Measurements from ENCODE around the gene OPN1MW3. TPM values are rescaled to one million over a fixed set of nuclear protein-coding genes. Genes with fewer than 3 reads are reported as not detected.

OPN1MW3 gene
- total RNA-seq (2022; extraction: Qiagen RNA extraction) = not detected in 5 replicates

GRCh38 chrX:154257282-154257681 is at the start of gene OPN1MW3:
OPN1MW3 (plus strand) TSS chrX:154257582; CDS start chrX:154257620, 38 bp downstream.

GRCh38 chrX:154219456-154219855 is 37.9 kb upstream of the OPN1MW3 start, which contains the start of gene OPN1MW2:
OPN1MW2 (plus strand) TSS chrX:154219756; CDS start chrX:154219816, 60 bp downstream.

GRCh38 chrX:154294791-154295574 is 37.6 kb downstream of the OPN1MW3 start, which contains the start of gene TEX28:
TEX28 (minus strand) TSS chrX:154295124; CDS start chrX:154292117, 3,007 bp downstream.

GRCh38 chrX:154295664-154296310 is 38.4 kb downstream of the OPN1MW3 start, which contains the start of gene TKTL1:
TKTL1 (plus strand) TSS chrX:154295795; CDS start chrX:154295860, 65 bp downstream.

Other genes starting within 250 kb of the OPN1MW3 start
- 198 to 223 TPM (median 223 TPM) in 5 replicates for gene IRAK1, start 237.7 kb upstream of the OPN1MW3 start, total RNA-seq (2022; extraction: Qiagen RNA extraction)
- 17.2 to 21.6 TPM (median 19.6 TPM) in 5 replicates for gene MECP2, start 159.9 kb upstream of the OPN1MW3 start, total RNA-seq (2022; extraction: Qiagen RNA extraction)
- gene OPN1LW, start 113.3 kb upstream of the OPN1MW3 start, total RNA-seq (2022; extraction: Qiagen RNA extraction) = not detected in 5 replicates
- gene OPN1MW, start 75.0 kb upstream of the OPN1MW3 start, total RNA-seq (2022; extraction: Qiagen RNA extraction) = not detected in 5 replicates
- not detected in 5 replicates for gene OPN1MW2, start 37.8 kb upstream of the OPN1MW3 start, total RNA-seq (2022; extraction: Qiagen RNA extraction)
- gene TEX28, start 37.5 kb downstream of the OPN1MW3 start, total RNA-seq (2022; extraction: Qiagen RNA extraction) = not detected in 5 replicates
- 0.03 TPM in 1 of 5 replicates, not detected in the others for gene TKTL1, start 38.2 kb downstream of the OPN1MW3 start, total RNA-seq (2022; extraction: Qiagen RNA extraction)
- 1,453 to 1,770 TPM (median 1,639 TPM) in 5 replicates for gene FLNA, start 117.1 kb downstream of the OPN1MW3 start, total RNA-seq (2022; extraction: Qiagen RNA extraction)
- 110 to 171 TPM (median 156 TPM) in 5 replicates for gene EMD, start 121.7 kb downstream of the OPN1MW3 start, total RNA-seq (2022; extraction: Qiagen RNA extraction)
- 5,551 to 5,842 TPM (median 5,620 TPM) in 5 replicates for gene RPL10, start 140.8 kb downstream of the OPN1MW3 start, total RNA-seq (2022; extraction: Qiagen RNA extraction)
- gene DNASE1L1, start 151.7 kb downstream of the OPN1MW3 start, total RNA-seq (2022; extraction: Qiagen RNA extraction) = 24.2 to 33.3 TPM (median 29.6 TPM) in 5 replicates
- 30.2 to 41.8 TPM (median 38.8 TPM) in 5 replicates for gene TAFAZZIN, start 154.0 kb downstream of the OPN1MW3 start, total RNA-seq (2022; extraction: Qiagen RNA extraction)
- 79.6 to 112 TPM (median 110 TPM) in 5 replicates for gene ATP6AP1, start 171.1 kb downstream of the OPN1MW3 start, total RNA-seq (2022; extraction: Qiagen RNA extraction)
- gene GDI1, start 179.6 kb downstream of the OPN1MW3 start, total RNA-seq (2022; extraction: Qiagen RNA extraction) = 94.4 to 112 TPM (median 107 TPM) in 5 replicates
- gene FAM50A, start 186.6 kb downstream of the OPN1MW3 start, total RNA-seq (2022; extraction: Qiagen RNA extraction) = 99.6 to 120 TPM (median 116 TPM) in 5 replicates
- gene PLXNA3, start 200.7 kb downstream of the OPN1MW3 start, total RNA-seq (2022; extraction: Qiagen RNA extraction) = 9.7 to 17.8 TPM (median 15.3 TPM) in 5 replicates
- 46.0 to 79.0 TPM (median 72.0 TPM) in 5 replicates for gene LAGE3, start 221.7 kb downstream of the OPN1MW3 start, total RNA-seq (2022; extraction: Qiagen RNA extraction)
- 63.0 to 72.5 TPM (median 69.3 TPM) in 5 replicates for gene UBL4A, start 229.0 kb downstream of the OPN1MW3 start, total RNA-seq (2022; extraction: Qiagen RNA extraction)
- 28.5 to 45.1 TPM (median 42.0 TPM) in 5 replicates for gene SLC10A3, start 233.0 kb downstream of the OPN1MW3 start, total RNA-seq (2022; extraction: Qiagen RNA extraction)